B cell (primary cell): ENCODE measurements around the gene GPR3. TPM values are rescaled to one million over a fixed set of nuclear protein-coding genes. Genes with fewer than 3 reads are reported as not detected.

Experiments used
- ATAC-seq: fragments of 200-7000 bp; cut with Tn5 transposase; one replicate; pipeline ENCODE4 v1.10.0; 2021; ENCODE audit warnings: low read depth, mild to moderate bottlenecking, moderate number of reproducible peaks, moderate library complexity
- CTCF ChIA-PET: fragments of 350-600 bp; sonication (Branson Sonifier 250); formaldehyde crosslinking; loops from one replicate; lab custom pipeline; 2021; ENCODE audit warnings: antibody characterized with exemption, inconsistent platforms; lab: Charles Lee
- POLR2A ChIA-PET: fragments of 350-600 bp; sonication (Branson Sonifier 250); formaldehyde crosslinking; loops from one replicate; lab custom pipeline; 2021; ENCODE audit warnings: antibody characterized with exemption; lab: Charles Lee
- DNase-seq: peaks from one replicate; pipeline ENCODE4 v3.0.0; 2013
- H2AFZ ChIP-seq: 2 replicates; pipeline ENCODE4 v1.6.1; 2012; ENCODE audit warnings: mild to moderate bottlenecking, low read depth, low read length; ENCODE audit not compliant: insufficient read depth, poor library complexity, severe bottlenecking
- H3K27ac ChIP-seq, 2 donors: 1 replicate in 1 of 2; 2 replicates in 1 of 2; pipeline ENCODE4 v1.5.1; 2012 to 2013; ENCODE audit warnings: low read length in 2 of 2, mild to moderate bottlenecking in 2 of 2, moderate library complexity in 1 of 2
- H3K27me3 ChIP-seq, 4 experiments: fragments of 200-600 bp in 1 of 4; sonication (generic) in 1 of 4; replicated peaks in 1 of 4; 1 replicate in 2 of 4; 2 replicates in 2 of 4; pipeline versions ENCODE4 v1.6.1 to v1.7.0; 2013 to 2016; ENCODE audit warnings: low read length in 3 of 4, mild to moderate bottlenecking in 2 of 4, mixed read lengths in 1 of 4, moderate library complexity in 1 of 4; ENCODE audit not compliant: insufficient read depth in 4 of 4, control insufficient read depth in 3 of 4; ENCODE audit errors: control extremely low read depth in 1 of 4
- H3K36me3 ChIP-seq, 2 experiments: replicated peaks in 1 of 2; 1 replicate in 1 of 2; 2 replicates in 1 of 2; pipeline versions ENCODE4 v1.6.1 to v1.7.1; 2013; ENCODE audit warnings: low read length in 1 of 2; ENCODE audit not compliant: insufficient read depth in 2 of 2, control insufficient read depth in 1 of 2; ENCODE audit errors: control extremely low read depth in 1 of 2, extremely low read depth in 1 of 2
- H3K4me1 ChIP-seq, 2 donors: fragments of 200-600 bp in 1 of 2; sonication (generic) in 1 of 2; 1 replicate in 1 of 2; 2 replicates in 1 of 2; pipeline versions ENCODE4 v1.5.1 to v1.6.1; 2013 to 2017; ENCODE audit warnings: low read length in 2 of 2; ENCODE audit not compliant: control insufficient read depth in 2 of 2, insufficient read depth in 2 of 2
- H3K4me2 ChIP-seq: replicated peaks from 2 replicates; pipeline ENCODE3; 2012; ENCODE audit warnings: mild to moderate bottlenecking, low read depth, low read length; ENCODE audit not compliant: poor library complexity, severe bottlenecking
- H3K4me3 ChIP-seq, 5 experiments: fragments of 200-600 bp in 1 of 5; sonication (generic) in 1 of 5; 1 replicate in 3 of 5; 2 replicates in 2 of 5; pipeline versions ENCODE4 v1.5.1 to v1.7.0; 2011 to 2016; ENCODE audit warnings: low read length in 4 of 5, mild to moderate bottlenecking in 4 of 5, low read depth in 2 of 5, control low read depth in 1 of 5, moderate library complexity in 1 of 5; ENCODE audit not compliant: insufficient read depth in 1 of 5; ENCODE audit errors: control extremely low read depth in 1 of 5, extremely low read depth in 1 of 5
- H3K79me2 ChIP-seq: fragments of 200-600 bp; sonication (generic); one replicate; pipeline ENCODE4 v1.6.0; 2016; ENCODE audit warnings: low read length; ENCODE audit not compliant: control insufficient read depth, insufficient read depth
- H3K9ac ChIP-seq: fragments of 200-600 bp; sonication (generic); 2 replicates; pipeline ENCODE4 v1.6.1; 2017; ENCODE audit warnings: mild to moderate bottlenecking, low read length, moderate library complexity
- H3K9me3 ChIP-seq, 3 donors: one replicate each; pipeline versions ENCODE4 v1.6.1 to v1.7.1; 2013; ENCODE audit warnings: low read length in 2 of 3; ENCODE audit not compliant: control insufficient read depth in 2 of 3, insufficient read depth in 1 of 3; ENCODE audit errors: control extremely low read depth in 1 of 3
- H4K20me1 ChIP-seq: 2 replicates; pipeline ENCODE4 v1.6.0; 2012; ENCODE audit warnings: mild to moderate bottlenecking, low read length; ENCODE audit not compliant: insufficient read depth, control insufficient read depth, poor library complexity, severe bottlenecking
- H3K27ac Mint-ChIP-seq: one replicate; pipeline ENCODE4 v1.8.0; 2021; ENCODE audit warnings: mixed read lengths
- H3K27me3 Mint-ChIP-seq: one replicate; pipeline ENCODE4 v1.8.0; 2021; ENCODE audit warnings: mixed read lengths
- H3K4me1 Mint-ChIP-seq: one replicate; pipeline ENCODE4 v1.8.0; 2021; ENCODE audit warnings: mixed read lengths
- H3K4me3 Mint-ChIP-seq: one replicate; pipeline ENCODE4 v1.8.0; 2021; ENCODE audit warnings: mixed read lengths
- H3K9me3 Mint-ChIP-seq: one replicate; pipeline ENCODE4 v1.8.0; 2022; ENCODE audit warnings: mixed read lengths; ENCODE audit not compliant: insufficient read depth
- EZH2 ChIP-seq: IDR thresholded peaks from 2 replicates; pipeline ENCODE4 v1.6.1; 2012; ENCODE audit warnings: borderline replicate concordance, low read depth, mild to moderate bottlenecking, moderate library complexity, low read length; ENCODE audit not compliant: insufficient read depth, poor library complexity, severe bottlenecking
- WGBS: methylation state at CpG from one replicate; pipeline ENCODE4 v1.1.5; 2013; ENCODE audit warnings: missing lambda C conversion rate; ENCODE audit not compliant: insufficient coverage; 5-methylcytosine and 5-hydroxymethylcytosine counted together
- intact Hi-C: fragments of 100-400 bp; cut with micrococcal nuclease; formaldehyde crosslinking; loops from one replicate; pipeline ENCODE4 v1.10.0; 2022
- polyA plus RNA-seq: library from polyadenylated mRNA; depleted of rRNA; stranded (reverse); fragments of >200 nt; gene quantifications from 2 replicates; pipeline ENCODE4 v1.2.3, GENCODE V29; 2012
- total RNA-seq, 2 donors: library from RNA; stranded (reverse); fragments of 120-200 nt in 1 of 2; gene quantifications; 1 replicate in 1 of 2; 2 replicates in 1 of 2; pipeline versions ENCODE4 v1.2.3 to v1.2.4, GENCODE V29; 2013 to 2022
- TF ChIP-seq, protein P1 (sequence below): fragments of 200-600 bp; IDR thresholded peaks from one replicate; pipeline ENCODE4 v1.8.0; 2022; ENCODE audit warnings: antibody characterized with exemption, mild to moderate bottlenecking

The GPR3 gene
- total and polyA plus RNA-seq, 2 donors (not counting 1 experiment from before 2014, with no cell fraction given): 3.3 TPM; not detected in 1

- H2AFZ ChIP-seq: peak within 1 kb of the TSS; percentile 75
- no peaks in the 10 kb centered on the region for H3K36me3 ChIP-seq
- no peaks in the 10 kb centered on the region for H3K9me3 Mint-ChIP-seq
- no peaks in the 10 kb centered on the region for H3K27me3 ChIP-seq
- POLR2A ChIA-PET: interaction anchor here (4.7 kb wide), 1 partner anchor 25 kb away, joined by 14 read pairs; the partner anchor contains the start of gene SYTL1
- intact Hi-C loops: loop anchor here (5.0 kb wide), 1 partner anchor 44 kb away; the partner anchor contains the start of gene TMEM222
- H3K9me3 ChIP-seq: no peaks in the 10 kb centered on the region
- peak within 1 kb of the TSS; percentile 82 for H3K27ac Mint-ChIP-seq
- WGBS: under 1% methylated on average over 65 of the region's 67 CpGs
- TF ChIP-seq, protein P1, sequence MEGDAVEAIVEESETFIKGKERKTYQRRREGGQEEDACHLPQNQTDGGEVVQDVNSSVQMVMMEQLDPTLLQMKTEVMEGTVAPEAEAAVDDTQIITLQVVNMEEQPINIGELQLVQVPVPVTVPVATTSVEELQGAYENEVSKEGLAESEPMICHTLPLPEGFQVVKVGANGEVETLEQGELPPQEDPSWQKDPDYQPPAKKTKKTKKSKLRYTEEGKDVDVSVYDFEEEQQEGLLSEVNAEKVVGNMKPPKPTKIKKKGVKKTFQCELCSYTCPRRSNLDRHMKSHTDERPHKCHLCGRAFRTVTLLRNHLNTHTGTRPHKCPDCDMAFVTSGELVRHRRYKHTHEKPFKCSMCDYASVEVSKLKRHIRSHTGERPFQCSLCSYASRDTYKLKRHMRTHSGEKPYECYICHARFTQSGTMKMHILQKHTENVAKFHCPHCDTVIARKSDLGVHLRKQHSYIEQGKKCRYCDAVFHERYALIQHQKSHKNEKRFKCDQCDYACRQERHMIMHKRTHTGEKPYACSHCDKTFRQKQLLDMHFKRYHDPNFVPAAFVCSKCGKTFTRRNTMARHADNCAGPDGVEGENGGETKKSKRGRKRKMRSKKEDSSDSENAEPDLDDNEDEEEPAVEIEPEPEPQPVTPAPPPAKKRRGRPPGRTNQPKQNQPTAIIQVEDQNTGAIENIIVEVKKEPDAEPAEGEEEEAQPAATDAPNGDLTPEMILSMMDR: peak; percentile 25
- no peak for TF ChIP-seq EZH2
- CTCF ChIA-PET: interaction anchor here (0.5 to 8.5 kb wide), 19 partner anchors 9 to 303 kb away, joined by 3 to 74 read pairs (median 5); partner anchors contain the start of genes CD164L2, GPR3 and SYTL1
- peaks cover 59% of the 10 kb centered on the region for H3K4me1 Mint-ChIP-seq
- H3K4me1 ChIP-seq: peaks cover 33 to 52% of the 10 kb centered on the region in 2 donors
- H3K27me3 Mint-ChIP-seq: no peaks in the 10 kb centered on the region
- H3K9ac ChIP-seq: peak within 1 kb of the TSS; percentile 68
- peak within 1 kb of the TSS in 4 of 5 experiments; percentile 59 to 74 (median 64) for H3K4me3 ChIP-seq
- no peaks in the 10 kb centered on the region for H3K79me2 ChIP-seq
- no peaks in the 10 kb centered on the region for H4K20me1 ChIP-seq
- peak within 1 kb of the TSS; percentile 99 for H3K4me2 ChIP-seq
- H3K27ac ChIP-seq: no peak within 1 kb of the TSS
- DNase-seq (peak; percentile 68), ATAC-seq (peak; percentile 32)
- H3K4me3 Mint-ChIP-seq: peak within 1 kb of the TSS; percentile 93
Measured at GRCh38 chr1:27366411-27367159, 25.8 kb upstream of the GPR3 start, which contains the start of gene MAP3K6. TSS of gene MAP3K6 (minus strand) at chr1:27366961. CDS start at chr1:27366597, 364 bp downstream.
